SK-N-SH (cell line): ENCODE results near the gene ZAR1L. TPM values are rescaled to one million over a fixed set of nuclear protein-coding genes. Genes with fewer than 3 reads are reported as not detected.
A peak's percentile ranks its signal among the peaks of the same experiment; 100 is the strongest.

Experiments used
- CTCF ChIA-PET: fragments of 300-600, 350-600 bp; formaldehyde crosslinking; extraction: SDS; loops from one replicate; lab custom pipeline; 2021; lab: Yijun Ruan, JAX
- POLR2A ChIA-PET: fragments of 350-600 bp; sonication (Branson Sonifier 250); formaldehyde crosslinking; extraction: SDS; loops from one replicate; lab custom pipeline; 2020; ENCODE audit warnings: antibody characterized with exemption, inconsistent platforms; lab: Yijun Ruan, JAX
- DNase-seq: peaks from one replicate; pipeline ENCODE4 v3.0.0; 2012
- H2AFZ ChIP-seq: fragments of 200-600 bp; sonication (generic); 2 replicates; pipeline ENCODE4 v1.8.1; 2016; ENCODE audit warnings: antibody characterized with exemption, mild to moderate bottlenecking, low read depth
- H3F3A ChIP-seq: fragments of 200-600 bp; sonication (generic); replicated peaks from 2 replicates; pipeline ENCODE3; 2016; ENCODE audit warnings: antibody characterized with exemption, mild to moderate bottlenecking; ENCODE audit not compliant: insufficient read depth
- H3K27ac ChIP-seq, 2 experiments: fragments of 200-500 bp in 1 of 2; fragments of 200-600 bp in 1 of 2; sonication (Bioruptor generic) in 1 of 2; sonication (generic), shearing (Covaris generic) in 1 of 2; 2 replicates each; pipeline versions ENCODE4 v1.5.1 to v1.6.1; 2014 to 2016; ENCODE audit warnings: low read depth in 2 of 2, inconsistent platforms in 1 of 2, low read length in 1 of 2, mild to moderate bottlenecking in 1 of 2, mixed read lengths in 1 of 2
- H3K27me3 ChIP-seq: fragments of 200-600 bp; sonication (generic), shearing (Covaris generic); 2 replicates; pipeline ENCODE4 v1.6.1; 2016; ENCODE audit warnings: mixed run types; ENCODE audit not compliant: insufficient read depth
- H3K36me3 ChIP-seq, 2 experiments: fragments of 200-500 bp in 1 of 2; fragments of 200-600 bp in 1 of 2; sonication (Bioruptor generic) in 1 of 2; sonication (generic) in 1 of 2; replicated peaks in 1 of 2; 2 replicates each; pipeline versions ENCODE3 to v1.5.1; 2014 to 2016; ENCODE audit warnings: low read length in 1 of 2, mild to moderate bottlenecking in 1 of 2; ENCODE audit not compliant: insufficient read depth in 2 of 2, control insufficient read depth in 1 of 2
- H3K4me1 ChIP-seq, 2 experiments: fragments of 200-500 bp in 1 of 2; fragments of 200-600 bp in 1 of 2; sonication (Bioruptor generic) in 1 of 2; sonication (generic), shearing (Covaris generic) in 1 of 2; 2 replicates each; pipeline versions ENCODE4 v1.5.1 to v1.6.1; 2014 to 2016; ENCODE audit warnings: low read depth in 1 of 2, low read length in 1 of 2, mixed run types in 1 of 2; ENCODE audit not compliant: insufficient read depth in 2 of 2, control insufficient read depth in 1 of 2
- H3K4me2 ChIP-seq: fragments of 200-600 bp; sonication (generic), shearing (Covaris generic); 2 replicates; pipeline ENCODE4 v1.6.1; 2017; ENCODE audit warnings: mixed run types
- H3K4me3 ChIP-seq, 2 experiments: fragments of 200-500 bp in 1 of 2; fragments of 200-600 bp in 1 of 2; sonication (Bioruptor generic) in 1 of 2; sonication (generic), shearing (Covaris generic) in 1 of 2; 2 replicates each; pipeline versions ENCODE4 v1.5.1 to v1.8.1; 2014 to 2016; ENCODE audit warnings: low read depth in 2 of 2, inconsistent platforms in 1 of 2, low read length in 1 of 2, mild to moderate bottlenecking in 1 of 2, mixed read lengths in 1 of 2, moderate library complexity in 1 of 2
- H3K79me2 ChIP-seq: fragments of 200-600 bp; sonication (generic); 2 replicates; pipeline ENCODE4 v1.8.1; 2017; ENCODE audit warnings: mild to moderate bottlenecking; ENCODE audit not compliant: insufficient read depth
- H3K9ac ChIP-seq: fragments of 200-600 bp; sonication (generic); 2 replicates; pipeline ENCODE4 v1.6.1; 2017; ENCODE audit warnings: mixed run types
- H3K9me2 ChIP-seq: fragments of 200-600 bp; sonication (generic); 2 replicates; pipeline ENCODE4 v1.6.1; 2017; ENCODE audit warnings: mixed run types
- H3K9me3 ChIP-seq: fragments of 200-600 bp; sonication (generic); 2 replicates; pipeline ENCODE4 v1.6.1; 2017; ENCODE audit warnings: mixed run types, mild to moderate bottlenecking, moderate library complexity
- H4K20me1 ChIP-seq: fragments of 200-600 bp; sonication (generic); 2 replicates; pipeline ENCODE4 v1.6.1; 2017; ENCODE audit warnings: mild to moderate bottlenecking, mixed run types; ENCODE audit not compliant: insufficient read depth
- CTCF ChIP-seq: fragments of 200-600 bp; sonication (generic); IDR thresholded peaks from 2 replicates; pipeline ENCODE4 v1.6.1; 2017; ENCODE audit warnings: antibody characterized with exemption, mild to moderate bottlenecking, moderate library complexity
- FOSL2 ChIP-seq: IDR thresholded peaks from 2 replicates; pipeline ENCODE4 v1.4.0; 2012; ENCODE audit warnings: low read depth, mild to moderate bottlenecking, moderate library complexity, borderline replicate concordance
- FOXJ3 ChIP-seq: sonication (generic); formaldehyde crosslinking; IDR thresholded peaks from 2 replicates; pipeline ENCODE4 v1.5.1; 2020; ENCODE audit warnings: mild to moderate bottlenecking, missing genetic modification reagents
- JUND ChIP-seq: IDR thresholded peaks from 2 replicates; pipeline ENCODE4 v1.4.0; 2012
- MEF2A ChIP-seq: IDR thresholded peaks from 2 replicates; pipeline ENCODE4 v1.4.0; 2012; ENCODE audit warnings: low read depth, borderline replicate concordance
- MXI1 ChIP-seq: IDR thresholded peaks from 2 replicates; pipeline ENCODE4 v1.6.1; 2012; ENCODE audit warnings: mild to moderate bottlenecking, low read depth, low read length, improper control_type of control experiment
- PBX3 ChIP-seq: IDR thresholded peaks from 2 replicates; pipeline ENCODE4; 2012
- REST ChIP-seq: IDR thresholded peaks from 2 replicates; pipeline ENCODE4 v1.6.1; 2012; ENCODE audit warnings: mild to moderate bottlenecking, low read depth, low read length, moderate library complexity
- TEAD4 ChIP-seq: IDR thresholded peaks from 2 replicates; pipeline ENCODE4 v1.4.0; 2012; ENCODE audit warnings: mild to moderate bottlenecking, borderline replicate concordance; ENCODE audit not compliant: insufficient read depth
- polyA plus RNA-seq, 3 experiments: library from polyadenylated mRNA; depleted of rRNA; stranded (reverse); fragments of >200 nt; gene quantifications; 2 replicates each; pipeline ENCODE4 v1.2.3, GENCODE V29; 2012

The ZAR1L gene
- polyA plus RNA-seq, 1 of the 3 experiments (the other 2 are of a cell fraction), result 0.07 TPM

- peak overlapping the region; percentile 42; the same call in 1 of the 2 replicates for H3K4me2 ChIP-seq
Measured at GRCh38 chr13:32323912-32324311, 8.7 kb upstream of the ZAR1L start.

More at GRCh38 chr13:32323912-32324311, 8.7 kb upstream of the ZAR1L start:
- Histone ChIP-seq H2AFZ (peak overlapping the region; percentile 31), H3K4me3 (no peak overlapping the region), H3K27ac (peak overlapping the region; percentile 39 to 87; a peak in 3 of 4 replicates), H3F3A (no peaks in the 10 kb centered on the region), H3K9me3 (no peaks in the 10 kb centered on the region), H3K27me3 (no peaks in the 10 kb centered on the region), H3K9me2 (no peaks in the 10 kb centered on the region), H4K20me1 (no peaks in the 10 kb centered on the region), H3K36me3 (peaks cover 7 to 21% of the 10 kb centered on the region in 2 experiments), H3K79me2 (peaks cover 18% of the 10 kb centered on the region; the same call in 1 of the 2 replicates), H3K4me1 (no peaks in the 10 kb centered on the region; a peak in 1 of 4 replicates), H3K9ac (peak overlapping the region; percentile 45; the same call in 1 of the 2 replicates)
- CTCF ChIA-PET, result interaction anchor here (0.6 to 3.0 kb wide), 3 partner anchors 8 to 1400 kb away, joined by 3 to 7 read pairs (median 3); no protein-coding TSS in a partner anchor
- no peak for DNase-seq
- TF ChIP-seq PBX3, result peak; percentile 23; the same call in 1 of the 2 replicates
- TF ChIP-seq REST, result no peak
- peak; percentile 36; the same call in 1 of the 2 replicates for TF ChIP-seq MEF2A
- TF ChIP-seq CTCF, result no peak
- peak; percentile 39 for TF ChIP-seq JUND
- no peak for TF ChIP-seq FOXJ3
- TF ChIP-seq MXI1, result no peak
- TF ChIP-seq TEAD4, result peak; percentile 34; the same call in 1 of the 2 replicates
- TF ChIP-seq FOSL2, result peak; percentile 66; the same call in 1 of the 2 replicates
- POLR2A ChIA-PET, result no interaction called here
